Coronary artery (tissue), 2 donors: ENCODE measurements around the gene SPATA2.

ENCODE experiments used
- DNase-seq: peaks from one replicate; pipeline ENCODE4 v3.0.0-alpha.2; 2017; ENCODE audit warnings: low spot score
- H3K27ac ChIP-seq, 2 donors: fragments of 200-600 bp; sonication (generic); one replicate each; pipeline ENCODE4 v1.5.1; 2016 to 2019
- H3K4me3 ChIP-seq: fragments of 200-600 bp; sonication (generic); 2 replicates; pipeline ENCODE4 v1.5.1; 2016; ENCODE audit warnings: mild to moderate bottlenecking, moderate library complexity
- CTCF ChIP-seq: fragments of 200-600 bp; sonication (generic); IDR thresholded peaks from one replicate; pipeline ENCODE4 v1.5.1; 2019; ENCODE audit warnings: antibody characterized with exemption

Gene SPATA2

GRCh38 chr20:49916146-49917002 lies 1.0 kb upstream of the SPATA2 start:
- H3K4me3 ChIP-seq, result peak overlapping the region; percentile 98
- no peak for TF ChIP-seq CTCF
- DNase-seq, result no peak
- peak overlapping the region; percentile 94 to 99 for H3K27ac ChIP-seq

- no peak for TF ChIP-seq CTCF
- Histone ChIP-seq H3K4me3 (peak overlapping the region; percentile 98), H3K27ac (peak overlapping the region; percentile 94 to 99)
- DNase-seq, result peak; percentile 75
Observed at GRCh38 chr20:49915118-49915379, 280 bp downstream of the SPATA2 start.

DNA sequence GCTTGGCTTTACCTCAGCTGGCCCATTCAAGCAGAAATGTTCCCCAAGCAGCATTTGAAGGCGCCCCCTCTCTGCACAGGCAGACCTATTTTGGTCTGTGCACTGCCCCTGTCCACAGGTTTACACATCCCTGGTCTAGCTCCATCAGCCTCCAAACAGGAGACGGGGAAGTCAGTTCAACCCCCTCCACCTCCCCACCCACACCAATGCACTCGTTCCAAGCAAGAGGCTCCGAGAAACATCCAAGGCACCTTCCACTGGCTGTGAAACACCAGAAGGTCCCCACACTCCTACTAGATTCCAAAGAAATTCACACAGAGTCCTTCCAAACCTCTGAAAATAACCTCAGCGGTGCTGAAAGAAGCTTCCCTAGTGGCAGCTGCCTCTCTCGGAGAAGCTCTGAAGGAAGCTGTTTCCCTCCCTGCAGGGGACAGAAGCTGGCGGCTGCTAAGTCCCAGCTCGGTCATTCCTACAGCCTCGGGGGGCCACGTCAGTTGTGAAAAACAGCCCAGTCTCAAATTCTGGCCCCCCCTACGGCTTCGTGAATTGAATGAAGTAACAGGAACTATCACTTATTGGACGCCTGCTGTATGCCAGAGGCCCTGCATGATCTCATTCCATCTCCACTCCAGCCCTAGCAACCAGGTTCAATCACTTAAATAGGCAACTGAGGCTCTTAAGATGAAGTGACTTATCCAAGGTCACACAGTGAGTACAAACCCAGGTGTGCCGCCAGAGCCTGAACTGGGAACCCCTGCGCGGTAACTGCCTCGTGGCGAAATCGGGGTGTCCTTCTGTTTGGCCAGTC lies 815 bp downstream of the SPATA2 start:
- H3K4me3 ChIP-seq, result peak overlapping the region; percentile 98
- DNase-seq, result no peak
- peak overlapping the region; percentile 94 to 99 for H3K27ac ChIP-seq
- TF ChIP-seq CTCF, result no peak

DNA sequence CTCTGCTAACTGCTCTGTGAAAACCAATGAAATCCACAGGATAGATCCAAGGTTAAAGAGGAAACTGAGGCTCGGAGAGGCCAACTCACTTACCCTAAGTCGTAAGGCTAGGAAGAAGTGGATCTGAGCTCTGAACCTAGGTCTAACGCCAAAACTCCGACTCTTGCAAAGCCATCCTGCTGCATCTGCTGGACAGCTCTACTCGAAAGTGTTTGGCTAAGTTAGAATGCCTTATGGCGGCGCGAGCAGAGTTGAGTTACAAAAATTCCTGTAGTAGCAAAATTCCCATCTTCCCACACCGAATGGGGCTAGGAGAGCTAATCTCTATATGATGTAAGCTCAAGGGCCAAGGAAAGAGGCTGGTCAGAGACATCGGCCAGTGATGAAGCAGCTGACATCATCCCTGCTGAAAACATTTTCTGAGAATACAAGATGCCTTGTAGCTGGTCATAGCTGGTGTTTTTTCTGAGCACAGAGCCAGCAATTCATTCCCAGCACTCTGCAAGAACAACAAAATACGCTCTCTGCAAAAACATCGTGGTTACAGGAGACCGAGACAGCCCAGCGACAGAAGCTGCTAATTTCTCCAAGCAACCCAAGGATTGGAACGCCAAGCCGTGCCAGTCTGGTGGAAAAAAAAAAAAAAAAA lies 1.8 kb downstream of the SPATA2 start:
- no peak for TF ChIP-seq CTCF
- Histone ChIP-seq H3K27ac (no peak overlapping the region), H3K4me3 (peak overlapping the region; percentile 98)
- DNase-seq, result no peak

- H3K27ac ChIP-seq, result no peak overlapping the region
- no peak for DNase-seq
- H3K4me3 ChIP-seq, result no peak overlapping the region
- no peak for TF ChIP-seq CTCF
Observed at GRCh38 chr20:49910340-49910706, 5.0 kb downstream of the SPATA2 start.

GRCh38 chr20:49909499-49910339 lies 5.6 kb downstream of the SPATA2 start:
- H3K4me3 ChIP-seq, result no peak overlapping the region
- TF ChIP-seq CTCF, result no peak
- DNase-seq, result no peak
- peak overlapping the region in 1 of 2 donors; percentile 6 for H3K27ac ChIP-seq
